DOHH2 (cell line): Measurements from ENCODE around the gene MDFI.

Experiments used
- CTCF ChIP-seq: fragments of 200-600 bp; sonication (generic); IDR thresholded peaks from one replicate; pipeline ENCODE4 v1.5.1; 2014; ENCODE audit warnings: antibody characterized with exemption, mild to moderate bottlenecking, low read depth, low read length; ENCODE audit not compliant: poor library complexity, severe bottlenecking
- EZH2phosphoT487 ChIP-seq: fragments of 200-600 bp; sonication (generic); IDR thresholded peaks from 2 replicates; pipeline ENCODE4 v1.6.1; 2017; ENCODE audit warnings: borderline replicate concordance, mild to moderate bottlenecking, antibody characterized with exemption, low read length, moderate library complexity, mixed read lengths

- TF ChIP-seq CTCF (no peak), EZH2phosphoT487 (no peak)
Observed at GRCh38 chr6:41654151-41654697, 16.0 kb downstream of the MDFI start.
